Neural progenitor cell (in vitro differentiated cells): ENCODE measurements around the gene RHOBTB3. TPM values are rescaled to one million over a fixed set of nuclear protein-coding genes. Genes with fewer than 3 reads are reported as not detected.

Source experiments
- DNase-seq: peaks from one replicate; pipeline ENCODE4 v3.0.0-alpha.2; 2016; ENCODE audit warnings: low spot score
- H2AFZ ChIP-seq: fragments of 200-600 bp; sonication (generic); replicated peaks from 2 replicates; pipeline ENCODE4 v1.6.1; 2016; ENCODE audit warnings: antibody characterized with exemption
- H3F3A ChIP-seq: fragments of 200-600 bp; sonication (generic); 2 replicates; pipeline ENCODE4 v1.6.1; 2016; ENCODE audit warnings: antibody characterized with exemption, low read depth
- H3K27ac ChIP-seq: fragments of 200-600 bp; sonication (generic); 2 replicates; pipeline ENCODE4 v1.5.1; 2016; ENCODE audit warnings: mild to moderate bottlenecking
- H3K27me3 ChIP-seq: fragments of 200-600 bp; sonication (generic); 2 replicates; pipeline ENCODE4 v1.6.1; 2016; ENCODE audit warnings: mild to moderate bottlenecking, moderate library complexity
- H3K36me3 ChIP-seq: fragments of 200-600 bp; sonication (generic); 2 replicates; pipeline ENCODE4 v1.5.1; 2016
- H3K4me1 ChIP-seq: fragments of 200-600 bp; sonication (generic); 2 replicates; pipeline ENCODE4 v1.6.1; 2016; ENCODE audit warnings: mixed run types
- H3K4me2 ChIP-seq: fragments of 200-600 bp; sonication (generic); 2 replicates; pipeline ENCODE4 v1.6.1; 2016
- H3K4me3 ChIP-seq: fragments of 200-600 bp; sonication (generic); 2 replicates; pipeline ENCODE4 v1.5.1; 2016
- H3K79me2 ChIP-seq: fragments of 200-600 bp; sonication (generic); 2 replicates; pipeline ENCODE4 v1.6.1; 2016; ENCODE audit warnings: low read depth
- H3K9ac ChIP-seq: fragments of 200-600 bp; sonication (generic); 2 replicates; pipeline ENCODE4 v1.6.1; 2016
- H3K9me3 ChIP-seq: fragments of 200-600 bp; sonication (generic); 2 replicates; pipeline ENCODE4 v1.5.1; 2016; ENCODE audit warnings: low read depth
- H4K20me1 ChIP-seq: fragments of 200-600 bp; sonication (generic); 2 replicates; pipeline ENCODE4 v1.6.1; 2016; ENCODE audit warnings: low read depth
- H3K27ac Mint-ChIP-seq: 3 replicates; pipeline ENCODE4 v1.8.0; 2021; ENCODE audit warnings: mixed read lengths
- H3K27me3 Mint-ChIP-seq: 2 replicates; pipeline ENCODE4 v1.8.0; 2022; ENCODE audit warnings: low read depth, mild to moderate bottlenecking, inconsistent platforms, moderate library complexity, mixed read lengths; ENCODE audit not compliant: insufficient read depth
- H3K36me3 Mint-ChIP-seq: 3 replicates; pipeline ENCODE4 v1.8.0; 2021; ENCODE audit warnings: mixed read lengths
- H3K4me1 Mint-ChIP-seq: 3 replicates; pipeline ENCODE4 v1.8.0; 2021; ENCODE audit warnings: mixed read lengths
- H3K4me3 Mint-ChIP-seq: 3 replicates; pipeline ENCODE4 v1.8.0; 2021; ENCODE audit warnings: mild to moderate bottlenecking, moderate library complexity, mixed read lengths
- H3K9me3 Mint-ChIP-seq: 3 replicates; pipeline ENCODE4 v1.8.0; 2020; ENCODE audit warnings: mixed read lengths
- EZH2 ChIP-seq: fragments of 200-600 bp; sonication (generic); IDR thresholded peaks from 2 replicates; pipeline ENCODE4 v1.6.1; 2017; ENCODE audit warnings: antibody characterized with exemption, mild to moderate bottlenecking, moderate library complexity
- EZH2phosphoT487 ChIP-seq: fragments of 200-600 bp; sonication (generic); IDR thresholded peaks from 2 replicates; pipeline ENCODE4 v1.6.1; 2017; ENCODE audit warnings: antibody characterized with exemption
- total RNA-seq: library from RNA; depleted of rRNA; stranded (reverse); fragments of >200 nt; gene quantifications from 2 replicates; pipeline ENCODE4 v1.2.3, GENCODE V29; 2015; ENCODE audit warnings: low replicate concordance
- TF ChIP-seq, protein P1 (sequence below): fragments of 200-600 bp; sonication (generic); IDR thresholded peaks from 2 replicates; pipeline ENCODE4 v1.5.1; 2017; ENCODE audit warnings: antibody characterized with exemption, mild to moderate bottlenecking

RHOBTB3 gene
- total RNA-seq, 1 donor from 2014 or later = 3.6 TPM

- H4K20me1 ChIP-seq = no peaks in the 10 kb centered on the region
- H2AFZ ChIP-seq = no peak overlapping the region
- H3K9ac ChIP-seq = no peak overlapping the region
- peaks cover 21% of the 10 kb centered on the region for H3K4me1 Mint-ChIP-seq
- no peak for DNase-seq
- no peaks in the 10 kb centered on the region for H3K36me3 ChIP-seq
- no peak overlapping the region for H3K27ac ChIP-seq
- H3K36me3 Mint-ChIP-seq = peaks cover 9% of the 10 kb centered on the region
- H3K4me2 ChIP-seq = no peak overlapping the region
- peaks cover 49% of the 10 kb centered on the region for H3K27me3 ChIP-seq
- peaks cover 2% of the 10 kb centered on the region for H3K27me3 Mint-ChIP-seq
- H3K79me2 ChIP-seq = no peaks in the 10 kb centered on the region
- H3F3A ChIP-seq = no peaks in the 10 kb centered on the region
- no peaks in the 10 kb centered on the region for H3K9me3 Mint-ChIP-seq
- no peak overlapping the region for H3K4me3 ChIP-seq
- H3K27ac Mint-ChIP-seq = no peak overlapping the region
- no peaks in the 10 kb centered on the region for H3K9me3 ChIP-seq
- TF ChIP-seq EZH2 (no peak), EZH2phosphoT487 (no peak)
- TF ChIP-seq, protein P1, sequence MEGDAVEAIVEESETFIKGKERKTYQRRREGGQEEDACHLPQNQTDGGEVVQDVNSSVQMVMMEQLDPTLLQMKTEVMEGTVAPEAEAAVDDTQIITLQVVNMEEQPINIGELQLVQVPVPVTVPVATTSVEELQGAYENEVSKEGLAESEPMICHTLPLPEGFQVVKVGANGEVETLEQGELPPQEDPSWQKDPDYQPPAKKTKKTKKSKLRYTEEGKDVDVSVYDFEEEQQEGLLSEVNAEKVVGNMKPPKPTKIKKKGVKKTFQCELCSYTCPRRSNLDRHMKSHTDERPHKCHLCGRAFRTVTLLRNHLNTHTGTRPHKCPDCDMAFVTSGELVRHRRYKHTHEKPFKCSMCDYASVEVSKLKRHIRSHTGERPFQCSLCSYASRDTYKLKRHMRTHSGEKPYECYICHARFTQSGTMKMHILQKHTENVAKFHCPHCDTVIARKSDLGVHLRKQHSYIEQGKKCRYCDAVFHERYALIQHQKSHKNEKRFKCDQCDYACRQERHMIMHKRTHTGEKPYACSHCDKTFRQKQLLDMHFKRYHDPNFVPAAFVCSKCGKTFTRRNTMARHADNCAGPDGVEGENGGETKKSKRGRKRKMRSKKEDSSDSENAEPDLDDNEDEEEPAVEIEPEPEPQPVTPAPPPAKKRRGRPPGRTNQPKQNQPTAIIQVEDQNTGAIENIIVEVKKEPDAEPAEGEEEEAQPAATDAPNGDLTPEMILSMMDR = no peak
- no peak overlapping the region for H3K4me3 Mint-ChIP-seq
- peaks cover 3% of the 10 kb centered on the region for H3K4me1 ChIP-seq
Measured at GRCh38 chr5:95734906-95735305, 3.8 kb downstream of the RHOBTB3 start.

GRCh38 chr5:95735406-95735805 lies 4.3 kb downstream of the RHOBTB3 start:
- Histone ChIP-seq H3K27me3 (peaks cover 44% of the 10 kb centered on the region), H3K79me2 (no peaks in the 10 kb centered on the region), H3K4me3 (no peak overlapping the region), H3K27ac (no peak overlapping the region), H4K20me1 (no peaks in the 10 kb centered on the region), H3K9me3 (no peaks in the 10 kb centered on the region), H3K4me1 (peaks cover 3% of the 10 kb centered on the region), H3K9ac (no peak overlapping the region), H3K36me3 (no peaks in the 10 kb centered on the region), H3F3A (no peaks in the 10 kb centered on the region), H2AFZ (no peak overlapping the region), H3K4me2 (no peak overlapping the region)
- no peak overlapping the region for H3K4me3 Mint-ChIP-seq
- H3K9me3 Mint-ChIP-seq = no peaks in the 10 kb centered on the region
- H3K27ac Mint-ChIP-seq = no peak overlapping the region
- TF ChIP-seq, protein P1 = no peak
- TF ChIP-seq EZH2phosphoT487 = no peak
- no peak for TF ChIP-seq EZH2
- H3K36me3 Mint-ChIP-seq = peaks cover 11% of the 10 kb centered on the region
- no peaks in the 10 kb centered on the region for H3K27me3 Mint-ChIP-seq
- DNase-seq = no peak
- H3K4me1 Mint-ChIP-seq = peaks cover 16% of the 10 kb centered on the region

DNA sequence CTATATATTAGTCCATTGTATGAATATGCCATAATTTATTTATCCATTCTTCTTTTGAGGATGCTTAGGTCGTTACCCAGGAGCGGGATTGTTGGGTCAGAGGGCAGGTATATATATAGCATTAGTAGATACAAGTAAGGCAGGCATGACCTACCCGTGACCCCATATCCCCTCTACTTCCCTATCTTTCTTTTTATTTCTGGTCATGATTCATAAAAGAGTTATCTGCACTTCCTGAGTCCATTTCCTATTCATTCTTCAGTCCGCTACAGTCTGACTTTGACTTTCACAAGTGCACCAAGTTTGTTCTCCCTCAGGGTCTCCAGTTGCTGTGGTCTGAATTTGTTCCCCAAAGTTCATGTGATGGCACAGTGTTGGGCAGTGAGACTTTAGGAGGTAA lies 6.9 kb downstream of the RHOBTB3 start:
- no peaks in the 10 kb centered on the region for H4K20me1 ChIP-seq
- DNase-seq = no peak
- no peak overlapping the region for H2AFZ ChIP-seq
- H3K36me3 ChIP-seq = no peaks in the 10 kb centered on the region
- no peaks in the 10 kb centered on the region for H3K9me3 Mint-ChIP-seq
- no peak overlapping the region for H3K4me3 ChIP-seq
- H3K27ac ChIP-seq = no peak overlapping the region
- H3K4me3 Mint-ChIP-seq = no peak overlapping the region
- no peak overlapping the region for H3K4me2 ChIP-seq
- H3K79me2 ChIP-seq = no peaks in the 10 kb centered on the region
- peaks cover 11% of the 10 kb centered on the region for H3K36me3 Mint-ChIP-seq
- H3K4me1 ChIP-seq = no peaks in the 10 kb centered on the region
- peaks cover 3% of the 10 kb centered on the region for H3K4me1 Mint-ChIP-seq
- no peak overlapping the region for H3K9ac ChIP-seq
- H3K27ac Mint-ChIP-seq = no peak overlapping the region
- H3K27me3 Mint-ChIP-seq = no peaks in the 10 kb centered on the region
- H3K9me3 ChIP-seq = no peaks in the 10 kb centered on the region
- peaks cover 17% of the 10 kb centered on the region for H3K27me3 ChIP-seq
- TF ChIP-seq EZH2 (no peak), EZH2phosphoT487 (no peak)
- TF ChIP-seq, protein P1 = no peak
- no peaks in the 10 kb centered on the region for H3F3A ChIP-seq
